Pancreas (tissue), 10 donors: ENCODE results near the gene DIAPH1. TPM values are rescaled to one million over a fixed set of nuclear protein-coding genes. Genes with fewer than 3 reads are reported as not detected.
A peak's percentile ranks its signal among the peaks of the same experiment; 100 is the strongest.

Source experiments
- ATAC-seq, 4 donors: fragments of 200-7000 bp; cut with Tn5 transposase; one replicate each; pipeline versions ENCODE4 v1.8.0 to v1.9.1; 2020; ENCODE audit warnings: mild to moderate bottlenecking in 4 of 4, moderate library complexity in 4 of 4
- DNase-seq, 6 donors: peaks; one replicate each; pipeline ENCODE4 v3.0.0-alpha.2; 2020
- FAIRE-seq: peaks from 2 replicates; lab custom pipeline; 2012; peaks lifted over from hg19 to GRCh38; lab: Jason Lieb, UNC
- H3K27ac ChIP-seq, 4 donors: fragments of 200-600 bp; sonication (generic); 1 replicate in 3 of 4; 2 replicates in 1 of 4; pipeline versions ENCODE4 v1.5.0 to v1.8.0; 2020
- H3K27me3 ChIP-seq, 4 donors: fragments of 200-600 bp; one replicate each; pipeline ENCODE4 v1.8.0; 2021
- H3K36me3 ChIP-seq, 3 donors: fragments of 200-600 bp; sonication (generic) in 1 of 3; one replicate each; pipeline versions ENCODE4 v1.5.0 to v1.8.0; 2020 to 2021
- H3K4me1 ChIP-seq, 3 donors: fragments of 200-600 bp; one replicate each; pipeline ENCODE4 v1.8.0; 2021
- H3K4me3 ChIP-seq, 4 donors: fragments of 200-600 bp; sonication (generic) in 2 of 4; one replicate each; pipeline versions ENCODE4 v1.5.0 to v1.8.0; 2020 to 2021
- H3K9me3 ChIP-seq, 4 donors: fragments of 200-600 bp; one replicate each; pipeline ENCODE4 v1.8.0; 2021
- CTCF ChIP-seq, 4 donors: fragments of 200-600 bp; sonication (generic) in 3 of 4; IDR thresholded peaks; one replicate each; pipeline versions ENCODE4 v1.5.0 to v1.8.0; 2021; ENCODE audit warnings: antibody characterized with exemption in 4 of 4
- WGBS, 2 donors: extraction: QIAGEN DNeasy Blood & Tissue Kit; methylation state at CpG; one replicate each; pipeline ENCODE4 v1.1.7; 2013; 5-methylcytosine and 5-hydroxymethylcytosine counted together
- intact Hi-C, 3 donors: fragments of 100-400 bp; cut with DNase I; formaldehyde crosslinking; loops; one replicate each; pipeline versions ENCODE4 v1.11.1 to v1.14.2; 2022
- polyA plus RNA-seq, 2 donors: library from polyadenylated mRNA; stranded (reverse); fragments of 200-250 nt; gene quantifications; one replicate each; pipeline ENCODE4 v1.2.3, GENCODE V29; 2013
- total RNA-seq, 6 donors: library from RNA; stranded (reverse); fragmentation: NEBNext Ultra II Directional in 4 of 6; extraction: Animal tissue kit (Norgen Biotek cat#: 25700) in 4 of 6; gene quantifications; one replicate each; pipeline versions ENCODE4 v1.2.1 to v1.2.4, GENCODE V29; 2021 to 2023
- donor health status: healthy with polysubstance abuse.
- donor health status: DM: no; HTN: no; CAD: no; lungs with moderate emphysema.
- donor health status: DM: no; HTN: no; CAD: no.
- donor health status: control.
- donor health status: control.
- donor health status: Bipolar disorder and iron deficiency.
- donor health status: DM: yes; HTN: yes; CAD: no.
- donor health status: DM: no; HTN: no; CAD: no.
- donor health status: DM: no; HTN: no; CAD: no.
- donor health status: DM: yes; HTN: yes; CAD: no.

Gene DIAPH1
- total and polyA plus RNA-seq, 8 donors, result 28.9 to 72.7 (median 56.5) TPM

- intact Hi-C loops, result no loop called here
- no peak for FAIRE-seq
- Histone ChIP-seq H3K27ac (no peak overlapping the region), H3K4me1 (no peaks in the 10 kb centered on the region), H3K36me3 (no peaks in the 10 kb centered on the region), H3K9me3 (no peaks in the 10 kb centered on the region), H3K27me3 (no peaks in the 10 kb centered on the region), H3K4me3 (no peak overlapping the region)
- ATAC-seq, result peak in 3 of 4 donors; percentile 3 to 14 (median 9)
- WGBS, 2 donors, result 83 to 91% methylated on average over 11 of the region's 11 CpGs
- TF ChIP-seq CTCF (IDR thresholded peaks at IDR 0.05), result no peak
- no peak for DNase-seq
Observed at GRCh38 chr5:141507387-141508091, 111.3 kb downstream of the DIAPH1 start.

GRCh38 chr5:141506381-141507155 lies 112.2 kb downstream of the DIAPH1 start:
- DNase-seq, result no peak
- no peaks in the 10 kb centered on the region for H3K36me3 ChIP-seq
- WGBS, 2 donors, result 88 to 92% methylated on average over 8 of the region's 8 CpGs
- no peak for TF ChIP-seq CTCF (IDR thresholded peaks at IDR 0.05)
- H3K4me3 ChIP-seq, result no peak overlapping the region
- intact Hi-C loops, result no loop called here
- no peaks in the 10 kb centered on the region for H3K9me3 ChIP-seq
- ATAC-seq, result no peak
- no peaks in the 10 kb centered on the region for H3K27me3 ChIP-seq
- FAIRE-seq, result no peak
- H3K27ac ChIP-seq, result no peak overlapping the region
- no peaks in the 10 kb centered on the region for H3K4me1 ChIP-seq

- DNase-seq (no peak), ATAC-seq (no peak), FAIRE-seq (no peak)
- no peak for TF ChIP-seq CTCF (IDR thresholded peaks at IDR 0.05)
- H3K36me3 ChIP-seq, result no peaks in the 10 kb centered on the region
- WGBS, 2 donors, result 91 to 95% methylated on average over 4 of the region's 4 CpGs
- no peaks in the 10 kb centered on the region for H3K27me3 ChIP-seq
- no peak overlapping the region for H3K4me3 ChIP-seq
- H3K9me3 ChIP-seq, result no peaks in the 10 kb centered on the region
- no peak overlapping the region for H3K27ac ChIP-seq
- H3K4me1 ChIP-seq, result no peaks in the 10 kb centered on the region
- intact Hi-C loops, result no loop called here
Observed at GRCh38 chr5:141504216-141504615, 114.6 kb downstream of the DIAPH1 start.

- DNase-seq, result no peak
- no peaks in the 10 kb centered on the region for H3K9me3 ChIP-seq
- H3K4me1 ChIP-seq, result no peaks in the 10 kb centered on the region
- intact Hi-C loops, result no loop called here
- no peaks in the 10 kb centered on the region for H3K27me3 ChIP-seq
- no peak overlapping the region for H3K4me3 ChIP-seq
- no peak for ATAC-seq
- no peak for TF ChIP-seq CTCF (IDR thresholded peaks at IDR 0.05)
- H3K36me3 ChIP-seq, result no peaks in the 10 kb centered on the region
- 94 to 100% methylated on average over 2 of the region's 2 CpGs for WGBS, 2 donors
- H3K27ac ChIP-seq, result no peak overlapping the region
- FAIRE-seq, result no peak
Observed at GRCh38 chr5:141503681-141504080, 115.1 kb downstream of the DIAPH1 start.

- intact Hi-C loops, result no loop called here
- TF ChIP-seq CTCF (IDR thresholded peaks at IDR 0.05), result no peak
- H3K4me1 ChIP-seq, result no peaks in the 10 kb centered on the region
- H3K27me3 ChIP-seq, result no peaks in the 10 kb centered on the region
- DNase-seq (no peak), FAIRE-seq (no peak), ATAC-seq (no peak)
- no peaks in the 10 kb centered on the region for H3K36me3 ChIP-seq
- H3K4me3 ChIP-seq, result no peak overlapping the region
- WGBS, 2 donors, result 82 to 83% methylated on average over 7 of the region's 7 CpGs
- no peaks in the 10 kb centered on the region for H3K9me3 ChIP-seq
- H3K27ac ChIP-seq, result no peak overlapping the region
Observed at GRCh38 chr5:141501761-141502160, 117.0 kb downstream of the DIAPH1 start.
